Caco-2 (cell line): ENCODE results near the gene ATOSA. TPM values are rescaled to one million over a fixed set of nuclear protein-coding genes. Genes with fewer than 3 reads are reported as not detected.

Experiments
- BruUV-seq: library from RNA; stranded (reverse); fragments of 400-500 nt; replicated peaks from 2 replicates; lab custom pipeline; 2021; lab: Mats Ljungman, UMichigan
- CTCF ChIA-PET: fragments of 300-600 bp; sonication (Branson Sonifier 250); formaldehyde crosslinking; loops from one replicate; lab custom pipeline; 2022; ENCODE audit warnings: antibody characterized with exemption; lab: Charles Lee
- POLR2A ChIA-PET: fragments of 300-600 bp; sonication (Branson Sonifier 250); formaldehyde crosslinking; loops from one replicate; lab custom pipeline; 2022; ENCODE audit warnings: antibody characterized with exemption; lab: Charles Lee
- DNase-seq, 2 experiments: peaks; one replicate each; pipeline versions ENCODE4 v3.0.0 to v3.0.0-alpha.2; 2020 to 2022
- H3K27me3 ChIP-seq: replicated peaks from 2 replicates; pipeline ENCODE4 v1.6.0; 2011; ENCODE audit warnings: low read length; ENCODE audit not compliant: control insufficient read depth, insufficient read depth
- H3K36me3 ChIP-seq: 2 replicates; pipeline ENCODE4 v1.5.1; 2011; ENCODE audit warnings: low read length; ENCODE audit not compliant: control insufficient read depth, insufficient read depth
- H3K4me1 ChIP-seq: fragments of 250-450 bp; sonication (Bioruptor Pico); 2 replicates; pipeline ENCODE4 v1.5.1; 2020; ENCODE audit warnings: mild to moderate bottlenecking
- H3K4me3 ChIP-seq: 2 replicates; pipeline ENCODE4 v1.5.1; 2011; ENCODE audit warnings: low read depth, mild to moderate bottlenecking, control low read depth, low read length
- H3K9me3 ChIP-seq: fragments of 250-450 bp; sonication (Bioruptor Pico); 2 replicates; pipeline ENCODE4 v1.5.1; 2020; ENCODE audit warnings: mild to moderate bottlenecking, moderate library complexity
- H3K27ac Mint-ChIP-seq: one replicate; pipeline ENCODE4 v1.8.0; 2022; ENCODE audit warnings: mixed read lengths; ENCODE audit not compliant: unreplicated experiment
- H3K27me3 Mint-ChIP-seq: one replicate; pipeline ENCODE4 v1.8.0; 2022; ENCODE audit warnings: mixed read lengths; ENCODE audit not compliant: insufficient read depth, unreplicated experiment
- H3K36me3 Mint-ChIP-seq: one replicate; pipeline ENCODE4 v1.8.0; 2022; ENCODE audit warnings: mild to moderate bottlenecking, mixed read lengths; ENCODE audit not compliant: insufficient read depth, unreplicated experiment
- H3K4me1 Mint-ChIP-seq: one replicate; pipeline ENCODE4 v1.8.0; 2022; ENCODE audit warnings: low read depth, mixed read lengths; ENCODE audit not compliant: unreplicated experiment
- H3K4me3 Mint-ChIP-seq: one replicate; pipeline ENCODE4 v1.8.0; 2022; ENCODE audit warnings: mild to moderate bottlenecking, moderate library complexity, mixed read lengths; ENCODE audit not compliant: unreplicated experiment
- H3K9me3 Mint-ChIP-seq: one replicate; pipeline ENCODE4 v1.8.0; 2022; ENCODE audit warnings: mixed read lengths; ENCODE audit not compliant: unreplicated experiment
- CTCF ChIP-seq, 2 experiments: fragments of 200-600 bp in 1 of 2; IDR thresholded peaks; 1 replicate in 1 of 2; 2 replicates in 1 of 2; pipeline versions ENCODE4 v1.5.1 to v1.8.0; 2011 to 2022; ENCODE audit warnings: antibody characterized with exemption in 1 of 2, control low read depth in 1 of 2, inconsistent platforms in 1 of 2, low read depth in 1 of 2, low read length in 1 of 2, mild to moderate bottlenecking in 1 of 2, moderate library complexity in 1 of 2; ENCODE audit not compliant: insufficient read depth in 1 of 2, severe bottlenecking in 1 of 2, unreplicated experiment in 1 of 2
- intact Hi-C: fragments of 100-400 bp; cut with micrococcal nuclease; formaldehyde crosslinking; loops from one replicate; pipeline ENCODE4 v1.10.0; 2022; ENCODE audit not compliant: unreplicated experiment
- total RNA-seq: library from RNA; stranded (reverse); gene quantifications from 2 replicates; pipeline ENCODE4 v1.2.3, GENCODE V29; 2022

ATOSA gene
- total RNA-seq, 1 experiment from 2014 or later: 17.6 TPM

- H3K4me3 ChIP-seq: no peak overlapping the region
- no TSS peak for BruUV-seq
- H3K4me3 Mint-ChIP-seq: no peak overlapping the region
- DNase-seq: no peak
- H3K27ac Mint-ChIP-seq: no peak overlapping the region
- no peak for TF ChIP-seq CTCF (IDR thresholded peaks at IDR 0.05; ENCODE audit: insufficient read depth in 1 of 2, low read depth in 1 of 2, low read length in 1 of 2, severe bottlenecking in 1 of 2, unreplicated experiment in 1 of 2)
- intact Hi-C loops: no loop called here
- H3K27me3 ChIP-seq: no peaks in the 10 kb centered on the region
- no peaks in the 10 kb centered on the region for H3K36me3 ChIP-seq
- H3K4me1 ChIP-seq: no peaks in the 10 kb centered on the region
- no peaks in the 10 kb centered on the region for H3K27me3 Mint-ChIP-seq
- H3K9me3 Mint-ChIP-seq: no peaks in the 10 kb centered on the region
- ChIA-PET POLR2A (no interaction called here), CTCF (no interaction called here)
- no peaks in the 10 kb centered on the region for H3K4me1 Mint-ChIP-seq
- no peaks in the 10 kb centered on the region for H3K36me3 Mint-ChIP-seq
- no peaks in the 10 kb centered on the region for H3K9me3 ChIP-seq
Measured at GRCh38 chr15:52660192-52660591, 19.0 kb downstream of the ATOSA start.

GRCh38 chr15:52658955-52659354 lies 20.2 kb downstream of the ATOSA start:
- no peaks in the 10 kb centered on the region for H3K36me3 ChIP-seq
- no peaks in the 10 kb centered on the region for H3K27me3 Mint-ChIP-seq
- CTCF ChIA-PET: no interaction called here
- no peaks in the 10 kb centered on the region for H3K36me3 Mint-ChIP-seq
- no peak overlapping the region for H3K27ac Mint-ChIP-seq
- no peaks in the 10 kb centered on the region for H3K27me3 ChIP-seq
- no peak overlapping the region for H3K4me3 Mint-ChIP-seq
- no TSS peak for BruUV-seq
- no peaks in the 10 kb centered on the region for H3K4me1 Mint-ChIP-seq
- TF ChIP-seq CTCF (IDR thresholded peaks at IDR 0.05; ENCODE audit: insufficient read depth in 1 of 2, low read depth in 1 of 2, low read length in 1 of 2, severe bottlenecking in 1 of 2, unreplicated experiment in 1 of 2): no peak
- POLR2A ChIA-PET: no interaction called here
- no peaks in the 10 kb centered on the region for H3K9me3 Mint-ChIP-seq
- no peak for DNase-seq
- H3K4me3 ChIP-seq: no peak overlapping the region
- no peaks in the 10 kb centered on the region for H3K9me3 ChIP-seq
- intact Hi-C loops: no loop called here
- H3K4me1 ChIP-seq: no peaks in the 10 kb centered on the region

GRCh38 chr15:52657338-52657737 lies 21.9 kb downstream of the ATOSA start:
- Mint-ChIP-seq H3K27ac (no peak overlapping the region), H3K36me3 (no peaks in the 10 kb centered on the region), H3K4me1 (no peaks in the 10 kb centered on the region), H3K4me3 (no peak overlapping the region), H3K9me3 (no peaks in the 10 kb centered on the region), H3K27me3 (no peaks in the 10 kb centered on the region)
- Histone ChIP-seq H3K36me3 (no peaks in the 10 kb centered on the region), H3K27me3 (no peaks in the 10 kb centered on the region), H3K4me3 (no peak overlapping the region), H3K4me1 (no peaks in the 10 kb centered on the region), H3K9me3 (no peaks in the 10 kb centered on the region)
- no peak for TF ChIP-seq CTCF (IDR thresholded peaks at IDR 0.05; ENCODE audit: insufficient read depth in 1 of 2, low read depth in 1 of 2, low read length in 1 of 2, severe bottlenecking in 1 of 2, unreplicated experiment in 1 of 2)
- no TSS peak for BruUV-seq
- no peak for DNase-seq
- CTCF ChIA-PET: no interaction called here
- POLR2A ChIA-PET: no interaction called here
- intact Hi-C loops: no loop called here
